Ishikawa (cell line): ENCODE results near the gene GLYATL3.

Source experiments
- CEBPB ChIP-seq: IDR thresholded peaks from 2 replicates; pipeline ENCODE4 v1.6.1; 2012
- CREB1 ChIP-seq: IDR thresholded peaks from 2 replicates; pipeline ENCODE4 v1.6.1; 2012; ENCODE audit warnings: low read depth
- EGR1 ChIP-seq: IDR thresholded peaks from 2 replicates; pipeline ENCODE4 v1.6.1; 2012
- EP300 ChIP-seq: IDR thresholded peaks from 2 replicates; pipeline ENCODE4 v1.6.1; 2012; ENCODE audit warnings: borderline replicate concordance
- FOXM1 ChIP-seq: IDR thresholded peaks from 2 replicates; pipeline ENCODE4 v1.6.1; 2012; ENCODE audit warnings: low read depth, borderline replicate concordance
- MAX ChIP-seq: IDR thresholded peaks from 2 replicates; pipeline ENCODE4 v1.6.1; 2012
- NFIC ChIP-seq: IDR thresholded peaks from 2 replicates; pipeline ENCODE4 v1.6.1; 2012
- RAD21 ChIP-seq: IDR thresholded peaks from 2 replicates; pipeline ENCODE4 v1.6.1; 2012; ENCODE audit warnings: low read depth
- REST ChIP-seq: IDR thresholded peaks from 2 replicates; pipeline ENCODE4 v1.6.1; 2012; ENCODE audit warnings: low read depth, mild to moderate bottlenecking
- TAF1 ChIP-seq: IDR thresholded peaks from 2 replicates; pipeline ENCODE4 v1.6.1; 2012; ENCODE audit warnings: low read depth, mild to moderate bottlenecking
- TCF12 ChIP-seq: IDR thresholded peaks from 2 replicates; pipeline ENCODE4 v1.6.1; 2012; ENCODE audit warnings: low read depth
- TEAD4 ChIP-seq: IDR thresholded peaks from 2 replicates; pipeline ENCODE4 v1.6.1; 2012
- YY1 ChIP-seq: IDR thresholded peaks from 2 replicates; pipeline ENCODE4 v1.6.1; 2012; ENCODE audit warnings: low read depth
- ZBTB7A ChIP-seq: IDR thresholded peaks from 2 replicates; pipeline ENCODE4 v1.6.1; 2012; ENCODE audit warnings: low read depth
- TF ChIP-seq, protein P1 (sequence below): IDR thresholded peaks from 2 replicates; pipeline ENCODE4 v1.6.1; 2012

The GLYATL3 gene

DNA sequence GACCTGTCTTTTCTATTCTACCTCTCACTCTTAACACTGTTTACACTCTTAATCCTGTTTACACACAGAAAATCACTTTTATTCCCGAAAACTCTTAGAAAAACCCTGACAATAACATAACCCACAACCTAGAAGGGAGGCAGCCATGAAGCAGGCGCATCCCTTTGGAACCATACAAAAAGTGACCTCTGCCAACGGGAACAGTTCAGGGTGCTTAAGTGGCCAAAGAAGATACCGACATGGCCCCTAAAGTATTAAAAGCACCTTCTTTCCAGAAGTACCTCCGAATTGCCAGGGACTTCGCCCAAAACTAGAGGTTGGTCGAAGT is 37.2 kb upstream of the GLYATL3 start:
- no peak for TF ChIP-seq FOXM1
- no peak for TF ChIP-seq CREB1
- TF ChIP-seq, protein P1, sequence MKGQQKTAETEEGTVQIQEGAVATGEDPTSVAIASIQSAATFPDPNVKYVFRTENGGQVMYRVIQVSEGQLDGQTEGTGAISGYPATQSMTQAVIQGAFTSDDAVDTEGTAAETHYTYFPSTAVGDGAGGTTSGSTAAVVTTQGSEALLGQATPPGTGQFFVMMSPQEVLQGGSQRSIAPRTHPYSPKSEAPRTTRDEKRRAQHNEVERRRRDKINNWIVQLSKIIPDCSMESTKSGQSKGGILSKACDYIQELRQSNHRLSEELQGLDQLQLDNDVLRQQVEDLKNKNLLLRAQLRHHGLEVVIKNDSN: no peak
- no peak for TF ChIP-seq EGR1

DNA sequence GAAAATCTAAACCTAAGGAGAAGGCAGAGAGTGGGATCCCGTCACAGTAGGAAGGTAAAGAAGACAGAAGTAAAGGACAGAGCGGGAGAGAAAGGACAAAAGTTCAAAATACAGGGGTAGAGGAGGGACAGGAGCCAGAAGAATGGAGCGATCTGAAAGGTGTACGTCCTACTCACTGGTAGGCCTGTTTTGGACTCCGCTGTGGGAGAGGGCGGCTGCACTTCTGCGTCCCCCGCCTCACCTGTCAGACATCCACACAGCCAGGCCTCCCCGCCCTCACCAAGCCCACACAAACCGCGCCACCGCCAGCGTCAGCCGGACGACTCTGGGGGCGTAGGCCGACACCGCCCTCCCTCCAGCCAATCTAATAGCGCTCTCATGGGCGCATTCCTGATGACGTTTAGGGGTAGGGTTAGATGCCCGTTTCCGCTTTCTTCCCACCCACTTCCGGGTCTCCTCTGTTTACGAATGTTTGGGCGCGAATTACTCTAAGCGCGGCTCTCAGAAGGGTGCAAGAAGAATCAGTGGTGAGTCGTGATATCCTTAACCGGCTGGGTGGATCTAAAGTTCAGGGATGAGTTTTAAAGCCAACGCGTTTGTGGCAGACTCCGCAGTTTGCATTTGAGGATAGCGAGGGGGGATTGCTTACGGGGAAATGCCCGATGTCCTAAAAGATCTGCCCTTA is 36.7 kb upstream of the GLYATL3 start, which contains the start of the genes CENPQ and MMUT:
Gene CENPQ, plus strand, starts transcription at position 444 of the 685 bp plus-strand sequence. CDS start 6,807 bp downstream, outside the sequence.
Gene MMUT, minus strand, starts transcription at position 327 of the 685 bp plus-strand sequence. CDS start 3,787 bp downstream, outside the sequence.
- TF ChIP-seq CREB1 (peak; percentile 97), EGR1 (peak; percentile 66), TEAD4 (no peak), TAF1 (peak; percentile 61; the same call in 1 of the 2 replicates), TCF12 (peak; percentile 52), REST (no peak), MAX (peak; percentile 75)
- TF ChIP-seq, protein P1: no peak

GRCh38 chr6:49463612-49463967 is 36.1 kb upstream of the GLYATL3 start:
- TF ChIP-seq ZBTB7A (no peak), NFIC (no peak), CEBPB (no peak), TCF12 (no peak; the same call in 1 of the 2 replicates), REST (no peak), YY1 (no peak), EGR1 (no peak), EP300 (no peak), TAF1 (no peak), FOXM1 (no peak), CREB1 (no peak), RAD21 (no peak), TEAD4 (no peak), MAX (no peak)
- TF ChIP-seq, protein P1: no peak

- TF ChIP-seq NFIC (no peak), CEBPB (no peak), RAD21 (no peak), MAX (no peak), ZBTB7A (no peak), FOXM1 (no peak), YY1 (no peak), CREB1 (no peak), EGR1 (no peak), TEAD4 (no peak), REST (no peak), TCF12 (no peak), TAF1 (no peak), EP300 (no peak)
- TF ChIP-seq, protein P1: no peak
These were observed 35.0 kb upstream of the GLYATL3 start for GRCh38 chr6:49464691-49465090.
